Ovary (tissue), 3 donors: ENCODE measurements around the gene MOB3B.

Experiments
- EP300 ChIP-seq: sonication (generic); formaldehyde crosslinking; IDR thresholded peaks from one replicate; pipeline ENCODE4 v1.6.1; 2017; ENCODE audit warnings: antibody characterized with exemption
- POLR2A ChIP-seq: fragments of 450-650 bp; IDR thresholded peaks from one replicate; pipeline ENCODE4 v1.6.1; 2017; ENCODE audit warnings: antibody characterized with exemption, mild to moderate bottlenecking, moderate library complexity
- TF ChIP-seq, protein P1 (sequence below), 3 donors: fragments of 450-650 bp in 2 of 3; fragments of 200-600 bp in 1 of 3; IDR thresholded peaks; one replicate each; pipeline versions ENCODE4 v1.5.1 to v1.8.0; 2016 to 2022; ENCODE audit warnings: antibody characterized with exemption in 3 of 3, mild to moderate bottlenecking in 1 of 3
- donor health status: DM: no; HTN: no; CAD: no.

DNA sequence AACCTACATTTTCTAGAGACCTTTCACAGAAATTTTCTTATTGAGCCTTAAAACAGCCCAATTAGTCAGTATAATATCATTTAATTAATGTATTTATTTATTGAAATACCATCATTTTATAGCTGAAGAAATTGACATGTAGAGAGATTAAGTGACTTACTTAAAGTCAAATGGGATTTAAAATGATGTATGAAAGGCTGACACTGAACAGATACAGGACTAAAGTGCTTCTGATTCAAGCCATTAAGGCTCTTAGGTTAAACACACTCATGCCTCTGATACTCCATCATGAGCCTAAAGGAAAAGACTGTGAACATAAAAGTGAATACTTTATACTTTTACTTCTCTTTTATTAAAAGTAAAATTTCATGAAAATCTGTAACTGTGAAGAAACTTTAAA, 30.8 kb upstream of the MOB3B start:
- TF ChIP-seq, protein P1, sequence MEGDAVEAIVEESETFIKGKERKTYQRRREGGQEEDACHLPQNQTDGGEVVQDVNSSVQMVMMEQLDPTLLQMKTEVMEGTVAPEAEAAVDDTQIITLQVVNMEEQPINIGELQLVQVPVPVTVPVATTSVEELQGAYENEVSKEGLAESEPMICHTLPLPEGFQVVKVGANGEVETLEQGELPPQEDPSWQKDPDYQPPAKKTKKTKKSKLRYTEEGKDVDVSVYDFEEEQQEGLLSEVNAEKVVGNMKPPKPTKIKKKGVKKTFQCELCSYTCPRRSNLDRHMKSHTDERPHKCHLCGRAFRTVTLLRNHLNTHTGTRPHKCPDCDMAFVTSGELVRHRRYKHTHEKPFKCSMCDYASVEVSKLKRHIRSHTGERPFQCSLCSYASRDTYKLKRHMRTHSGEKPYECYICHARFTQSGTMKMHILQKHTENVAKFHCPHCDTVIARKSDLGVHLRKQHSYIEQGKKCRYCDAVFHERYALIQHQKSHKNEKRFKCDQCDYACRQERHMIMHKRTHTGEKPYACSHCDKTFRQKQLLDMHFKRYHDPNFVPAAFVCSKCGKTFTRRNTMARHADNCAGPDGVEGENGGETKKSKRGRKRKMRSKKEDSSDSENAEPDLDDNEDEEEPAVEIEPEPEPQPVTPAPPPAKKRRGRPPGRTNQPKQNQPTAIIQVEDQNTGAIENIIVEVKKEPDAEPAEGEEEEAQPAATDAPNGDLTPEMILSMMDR (IDR thresholded peaks at IDR 0.05) = no peak
- TF ChIP-seq POLR2A = no peak
- TF ChIP-seq EP300 = no peak
